T47D (cell line): ENCODE results near the gene IDI2.

ENCODE experiments used
- DNase-seq, 2 experiments: peaks; one replicate each; pipeline versions ENCODE4 v3.0.0 to v3.0.0-alpha.2; 2011 to 2012; ENCODE audit warnings: low read depth in 1 of 2, low spot score in 1 of 2
- JUND ChIP-seq: IDR thresholded peaks from 2 replicates; pipeline ENCODE4 v1.6.1; 2012; ENCODE audit warnings: low read depth
- in situ Hi-C: cut with HindIII; loops from 2 replicates; pipeline ENCODE4 v1.10.0; 2016; ENCODE audit warnings: low sequenced_read_pairs, low pct_unique_long_range_greater_than_20kb

Gene IDI2

GRCh38 chr10:994836-995558, 30.7 kb downstream of the IDI2 start:
- TF ChIP-seq JUND, result no peak
- in situ Hi-C loops, result no loop called here
- no peak for DNase-seq

GRCh38 chr10:992871-993270, 32.8 kb downstream of the IDI2 start:
- DNase-seq, result no peak
- TF ChIP-seq JUND, result no peak
- in situ Hi-C loops, result no loop called here

GRCh38 chr10:992467-992866, 33.2 kb downstream of the IDI2 start:
- in situ Hi-C loops, result no loop called here
- DNase-seq, result no peak
- TF ChIP-seq JUND, result no peak

GRCh38 chr10:990808-991207, 34.9 kb downstream of the IDI2 start:
- DNase-seq, result no peak
- no peak for TF ChIP-seq JUND

GRCh38 chr10:988667-989545, 36.8 kb downstream of the IDI2 start:
- no peak for TF ChIP-seq JUND
- in situ Hi-C loops, result no loop called here
- no peak for DNase-seq

More at GRCh38 chr10:990808-991207, 34.9 kb downstream of the IDI2 start:
- in situ Hi-C loops, result no loop called here

- peak; percentile 98 to 99 for DNase-seq
- TF ChIP-seq JUND, result no peak
- in situ Hi-C loops, result no loop called here
Measured at GRCh38 chr10:987870-988666, 37.6 kb downstream of the IDI2 start, which contains the start of gene GTPBP4. Gene GTPBP4 (plus strand): TSS chr10:988434. CDS start chr10:988480, 46 bp downstream.

GRCh38 chr10:987620-987869, 38.1 kb downstream of the IDI2 start:
- DNase-seq, result no peak
- in situ Hi-C loops, result no loop called here
- no peak for TF ChIP-seq JUND

GRCh38 chr10:986881-987619, 38.6 kb downstream of the IDI2 start:
- no peak for DNase-seq
- TF ChIP-seq JUND, result no peak
- in situ Hi-C loops, result no loop called here

- no peak for TF ChIP-seq JUND
- in situ Hi-C loops, result no loop called here
- no peak for DNase-seq
Measured at GRCh38 chr10:986137-986825, 39.4 kb downstream of the IDI2 start.

- in situ Hi-C loops, result no loop called here
- TF ChIP-seq JUND, result no peak
- DNase-seq, result no peak
Measured at GRCh38 chr10:985361-985760, 40.3 kb downstream of the IDI2 start.

GRCh38 chr10:983971-984655, 41.5 kb downstream of the IDI2 start:
- in situ Hi-C loops, result no loop called here
- no peak for DNase-seq
- TF ChIP-seq JUND, result no peak
